Stimulated activated CD8-positive, alpha-beta memory T cell treated with anti-CD3 and anti-CD28 coated beads, Interleukin-7, amount 100 ng/mL, for 4 hours (primary cell): Measurements from ENCODE around the gene USP40.

Experiments
- DNase-seq, 2 donors: peaks; one replicate each; pipeline ENCODE4 v3.0.0-alpha.2; 2020; ENCODE audit warnings: low read depth in 2 of 2

Gene USP40

GRCh38 chr2:233556881-233557736 is 9.5 kb downstream of the USP40 start:
- DNase-seq = no peak

- DNase-seq = no peak
Observed at GRCh38 chr2:233553366-233553765, 13.2 kb downstream of the USP40 start.

GRCh38 chr2:233551491-233551890 is 15.1 kb downstream of the USP40 start:
- no peak for DNase-seq

- DNase-seq = no peak
Observed at GRCh38 chr2:233546774-233547173, 19.8 kb downstream of the USP40 start.

- DNase-seq = no peak
Observed at GRCh38 chr2:233546101-233546500, 20.5 kb downstream of the USP40 start.

- DNase-seq = no peak
Observed at GRCh38 chr2:233544200-233544610, 22.4 kb downstream of the USP40 start.

GRCh38 chr2:233542507-233542906 is 24.1 kb downstream of the USP40 start:
- DNase-seq = no peak

GRCh38 chr2:233538741-233539140 is 27.8 kb downstream of the USP40 start:
- no peak for DNase-seq

- no peak for DNase-seq
Observed at GRCh38 chr2:233535271-233535670, 31.3 kb downstream of the USP40 start.

- DNase-seq = no peak
Observed at GRCh38 chr2:233532971-233533370, 33.6 kb downstream of the USP40 start.

GRCh38 chr2:233531955-233532354 is 34.6 kb downstream of the USP40 start:
- DNase-seq = no peak

GRCh38 chr2:233530381-233530780 is 36.2 kb downstream of the USP40 start:
- no peak for DNase-seq

- no peak for DNase-seq
Observed at GRCh38 chr2:233528182-233528581, 38.4 kb downstream of the USP40 start.

GRCh38 chr2:233525791-233526190 is 40.8 kb downstream of the USP40 start:
- no peak for DNase-seq

- DNase-seq = no peak
Observed at GRCh38 chr2:233519787-233520611, 46.6 kb downstream of the USP40 start.

GRCh38 chr2:233513953-233514655 is 52.5 kb downstream of the USP40 start:
- no peak for DNase-seq

GRCh38 chr2:233503947-233504637 is 62.5 kb downstream of the USP40 start:
- no peak for DNase-seq

- no peak for DNase-seq
Observed at GRCh38 chr2:233503481-233503880, 63.1 kb downstream of the USP40 start.

- DNase-seq = no peak
Observed at GRCh38 chr2:233501198-233502076, 65.1 kb downstream of the USP40 start.

GRCh38 chr2:233499928-233500327 is 66.7 kb downstream of the USP40 start:
- DNase-seq = no peak

GRCh38 chr2:233498126-233498525 is 68.5 kb downstream of the USP40 start:
- no peak for DNase-seq
